SK-N-MC (cell line): ENCODE data around the gene EFCAB11.

Experiments
- EZH2 ChIP-seq: fragments of 200-600 bp; sonication (generic); IDR thresholded peaks from one replicate; pipeline ENCODE4 v1.6.1; 2017; ENCODE audit warnings: antibody characterized with exemption
- FOXP2 ChIP-seq: optimal IDR thresholded peaks from 2 replicates; pipeline ENCODE3; 2011; ENCODE audit warnings: mild to moderate bottlenecking, moderate library complexity; ENCODE audit not compliant: insufficient read depth; ENCODE audit errors: extremely low read length, control extremely low read depth
- POLR2AphosphoS5 ChIP-seq: IDR thresholded peaks from 2 replicates; pipeline ENCODE4 v1.6.1; 2012; ENCODE audit warnings: mild to moderate bottlenecking, low read depth, low read length, borderline replicate concordance

DNA sequence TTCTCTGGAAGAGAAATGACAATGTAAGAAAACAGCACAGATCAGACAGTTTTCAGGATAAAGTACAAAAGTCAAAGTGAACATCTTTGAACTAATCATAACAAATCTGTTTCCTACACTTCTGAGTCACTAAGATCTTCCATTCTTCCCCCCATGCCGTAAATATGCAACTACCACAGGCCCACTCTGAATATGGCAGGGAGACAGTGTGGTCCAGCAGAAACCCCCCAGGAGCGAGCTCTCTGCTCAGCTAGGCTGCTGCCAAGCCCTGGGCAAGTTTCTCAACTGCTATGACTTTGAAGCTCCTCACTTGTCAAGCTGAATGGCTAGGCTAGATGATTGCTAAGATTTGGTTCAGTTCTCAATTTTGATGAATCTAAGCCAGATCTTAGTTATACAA, 148.1 kb downstream of the EFCAB11 start:
- TF ChIP-seq FOXP2: no peak
- TF ChIP-seq EZH2: no peak
- TF ChIP-seq POLR2AphosphoS5: no peak
